ENCODE data around the gene PHLDB3. TPM values are rescaled to one million over a fixed set of nuclear protein-coding genes. Genes with fewer than 3 reads are reported as not detected.

Gene PHLDB3
- total RNA-seq, 1 experiment from 2014 or later, result 8.5 TPM

- H3K27ac Mint-ChIP-seq, result no peak overlapping the region; a peak in 1 of 7 replicates
- Histone ChIP-seq H2BK15ac (ENCODE audit: low read depth, low read length) (no peak overlapping the region), H3K23me2 (ENCODE audit: insufficient read length, low read depth, low read length, poor library complexity, severe bottlenecking) (no peaks in the 10 kb centered on the region), H3K79me2 (ENCODE audit: insufficient read depth, low read length) (no peaks in the 10 kb centered on the region), H3K4me1 (ENCODE audit: insufficient read depth, low read length) (no peaks in the 10 kb centered on the region), H3K9me3 (ENCODE audit: control insufficient read depth, low read depth, low read length) (no peaks in the 10 kb centered on the region), H2AFZ (ENCODE audit: low read length) (no peak overlapping the region), H4K5ac (ENCODE audit: insufficient read length, low read depth, low read length) (no peak overlapping the region), H4K20me1 (ENCODE audit: control insufficient read depth, insufficient read depth, insufficient read length) (no peaks in the 10 kb centered on the region), H3K79me1 (ENCODE audit: insufficient read depth, low read depth, low read length, poor library complexity, severe bottlenecking) (no peaks in the 10 kb centered on the region), H3K9ac (ENCODE audit: extremely low read depth, insufficient read length, low read length) (no peak overlapping the region), H3K27me3 (ENCODE audit: insufficient read depth, low read length) (no peaks in the 10 kb centered on the region), H2BK20ac (ENCODE audit: low read depth, low read length, poor library complexity, severe bottlenecking) (no peak overlapping the region), H2BK12ac (ENCODE audit: insufficient read length, low read depth, low read length) (no peak overlapping the region), H3K14ac (ENCODE audit: insufficient read depth, low read length) (no peak overlapping the region), H3K4me2 (ENCODE audit: insufficient read depth, insufficient read length, low read length) (no peak overlapping the region), H2BK5ac (ENCODE audit: insufficient read length, low read length) (no peak overlapping the region), H4K91ac (ENCODE audit: insufficient read length, low read depth, low read length) (no peak overlapping the region), H3T11ph (ENCODE audit: low read length) (no peak overlapping the region), H3K4ac (ENCODE audit: low read depth, low read length) (no peak overlapping the region), H2BK120ac (ENCODE audit: low read depth, low read length, poor library complexity, severe bottlenecking) (no peak overlapping the region), H3K27ac (ENCODE audit: insufficient read length, low read depth, low read length) (no peak overlapping the region), H3K18ac (ENCODE audit: insufficient read length, low read depth, low read length) (no peak overlapping the region), H3K23ac (ENCODE audit: insufficient read length, low read depth, low read length) (no peak overlapping the region), H2AK5ac (ENCODE audit: insufficient read length, low read length) (no peak overlapping the region), H4K8ac (replicated peaks; ENCODE audit: insufficient read length, low read depth, low read length) (no peak overlapping the region), H3K56ac (ENCODE audit: insufficient read length, low read depth, low read length) (no peak overlapping the region)
- DNase-seq, result no peak
- no peaks in the 10 kb centered on the region for H3K27me3 Mint-ChIP-seq (ENCODE audit: low read depth)
- no peaks in the 10 kb centered on the region for H3K4me1 Mint-ChIP-seq
- H3K9me3 Mint-ChIP-seq, result no peaks in the 10 kb centered on the region
- H3K36me3 Mint-ChIP-seq (ENCODE audit: insufficient read depth in 1 of 3, low read depth in 3 of 3), result peaks cover 27 to 79% (median 64%) of the 10 kb centered on the region in 3 experiments
- TF ChIP-seq CTCF (conservative IDR thresholded peaks at IDR 0.05), result no peak
- no peak overlapping the region for H3K4me3 Mint-ChIP-seq
- WGBS (ENCODE audit: extremely low coverage, insufficient read length, low lambda C conversion rate), result no CpG with 5 or more reads among the region's 2 CpGs
Observed at GRCh38 chr19:43545981-43546380, 41.4 kb upstream of the PHLDB3 start.
